Measurements from ENCODE around the gene CYP3A7. TPM values are rescaled to one million over a fixed set of nuclear protein-coding genes. Genes with fewer than 3 reads are reported as not detected.

The CYP3A7 gene
- total and polyA plus RNA-seq, 9 of the 15 experiments (the other 6 are each of a cell fraction or from before 2014, with no cell fraction given) = 0.20 TPM; not detected in 8

DNA sequence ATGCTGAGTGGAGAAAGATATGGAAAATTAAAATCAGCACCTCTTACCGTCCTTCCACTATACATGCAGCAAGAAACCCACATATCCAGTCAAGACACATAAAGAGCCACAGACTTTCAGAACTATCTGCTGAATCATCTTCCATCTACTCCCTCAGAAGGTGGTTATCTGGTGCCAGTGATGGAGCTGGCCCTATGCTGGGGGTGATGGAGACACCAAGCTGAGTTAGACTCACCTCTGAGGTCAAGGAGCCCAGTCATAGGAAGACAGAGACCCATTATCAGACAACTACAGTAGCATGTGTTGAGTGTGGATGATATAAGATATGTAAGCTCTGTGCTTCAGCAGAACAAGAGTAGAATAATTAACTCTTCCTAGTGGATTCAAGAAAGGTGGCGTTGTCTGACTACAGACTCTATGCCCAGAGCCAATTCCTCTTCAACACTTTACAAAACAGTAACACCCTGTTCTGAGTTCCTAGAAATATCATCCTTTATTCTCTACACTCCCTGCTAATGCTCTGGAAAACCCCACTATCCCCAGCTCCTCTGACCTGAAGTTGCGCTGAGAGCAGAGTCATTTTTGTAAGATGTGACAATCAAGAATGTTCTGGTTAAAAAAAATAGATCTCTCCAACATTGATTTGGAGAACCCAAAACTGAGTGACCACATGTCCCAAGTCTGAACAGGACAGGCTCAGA, 69.5 kb downstream of the CYP3A7 start (continued):
- TF ChIP-seq, protein P1, sequence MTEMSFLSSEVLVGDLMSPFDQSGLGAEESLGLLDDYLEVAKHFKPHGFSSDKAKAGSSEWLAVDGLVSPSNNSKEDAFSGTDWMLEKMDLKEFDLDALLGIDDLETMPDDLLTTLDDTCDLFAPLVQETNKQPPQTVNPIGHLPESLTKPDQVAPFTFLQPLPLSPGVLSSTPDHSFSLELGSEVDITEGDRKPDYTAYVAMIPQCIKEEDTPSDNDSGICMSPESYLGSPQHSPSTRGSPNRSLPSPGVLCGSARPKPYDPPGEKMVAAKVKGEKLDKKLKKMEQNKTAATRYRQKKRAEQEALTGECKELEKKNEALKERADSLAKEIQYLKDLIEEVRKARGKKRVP (CRISPR knock-in tag; IDR thresholded peaks at IDR 0.05) = no peak
- TF ChIP-seq ZNF282 (CRISPR knock-in tag; IDR thresholded peaks at IDR 0.05) = no peak
- TF ChIP-seq, protein P2, sequence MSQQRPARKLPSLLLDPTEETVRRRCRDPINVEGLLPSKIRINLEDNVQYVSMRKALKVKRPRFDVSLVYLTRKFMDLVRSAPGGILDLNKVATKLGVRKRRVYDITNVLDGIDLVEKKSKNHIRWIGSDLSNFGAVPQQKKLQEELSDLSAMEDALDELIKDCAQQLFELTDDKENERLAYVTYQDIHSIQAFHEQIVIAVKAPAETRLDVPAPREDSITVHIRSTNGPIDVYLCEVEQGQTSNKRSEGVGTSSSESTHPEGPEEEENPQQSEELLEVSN (IDR thresholded peaks at IDR 0.05; ENCODE audit: borderline replicate concordance in 1 of 2, extremely low read depth in 1 of 2, insufficient read depth in 1 of 2, insufficient read length in 1 of 2, low read depth in 1 of 2, low read length in 1 of 2, poor library complexity in 1 of 2, severe bottlenecking in 1 of 2) = no peak
- TF ChIP-seq HDAC2 (IDR thresholded peaks at IDR 0.05) = peak; percentile 99
- TF ChIP-seq FOXJ3 (CRISPR knock-in tag; IDR thresholded peaks at IDR 0.05) = no peak
- TF ChIP-seq DDX20 (tag; IDR thresholded peaks at IDR 0.05; ENCODE audit: low read depth) = no peak
- 0 out of 2 replicates have a peak, but pooled peaks have one; percentile 33 for TF ChIP-seq LARP7 (IDR thresholded peaks at IDR 0.05)
- TF ChIP-seq RAD21 (CRISPR knock-in tag; conservative IDR thresholded peaks at IDR 0.05 in 1 of 2, IDR thresholded peaks at IDR 0.05 in 1 of 2) = peak; percentile 29 to 72
- TF ChIP-seq ZNF668 (CRISPR knock-in tag; IDR thresholded peaks at IDR 0.05) = no peak
- TF ChIP-seq THAP7 (CRISPR knock-in tag; IDR thresholded peaks at IDR 0.05) = no peak
- TF ChIP-seq HIVEP1 (CRISPR knock-in tag; IDR thresholded peaks at IDR 0.05) = no peak
- TF ChIP-seq IRF9 (tag; IDR thresholded peaks at IDR 0.05) = no peak
- TF ChIP-seq HNRNPUL1 (IDR thresholded peaks at IDR 0.05; ENCODE audit: low read length) = no peak
- TF ChIP-seq ZNF436 (CRISPR knock-in tag; IDR thresholded peaks at IDR 0.05) = no peak
- TF ChIP-seq, protein P3, sequence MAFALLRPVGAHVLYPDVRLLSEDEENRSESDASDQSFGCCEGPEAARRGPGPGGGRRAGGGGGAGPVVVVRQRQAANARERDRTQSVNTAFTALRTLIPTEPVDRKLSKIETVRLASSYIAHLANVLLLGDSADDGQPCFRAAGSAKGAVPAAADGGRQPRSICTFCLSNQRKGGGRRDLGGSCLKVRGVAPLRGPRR (CRISPR knock-in tag; IDR thresholded peaks at IDR 0.05) = no peak
- no peak for TF ChIP-seq HNRNPLL (IDR thresholded peaks at IDR 0.05; ENCODE audit: low read depth, low read length, poor library complexity, severe bottlenecking)
- TF ChIP-seq ARHGAP35 (IDR thresholded peaks at IDR 0.05; ENCODE audit: partially characterized antibody) = no peak
- TF ChIP-seq PHF20 (IDR thresholded peaks at IDR 0.05; ENCODE audit: partially characterized antibody) = no peak
- TF ChIP-seq PTRF (tag; IDR thresholded peaks at IDR 0.05) = no peak
- no peak for TF ChIP-seq ZFP36 (IDR thresholded peaks at IDR 0.05; ENCODE audit: low read depth, low read length, partially characterized antibody)
- TF ChIP-seq C11orf30 (IDR thresholded peaks at IDR 0.05; ENCODE audit: low read depth) = peak; percentile 98
- TF ChIP-seq, protein P4, sequence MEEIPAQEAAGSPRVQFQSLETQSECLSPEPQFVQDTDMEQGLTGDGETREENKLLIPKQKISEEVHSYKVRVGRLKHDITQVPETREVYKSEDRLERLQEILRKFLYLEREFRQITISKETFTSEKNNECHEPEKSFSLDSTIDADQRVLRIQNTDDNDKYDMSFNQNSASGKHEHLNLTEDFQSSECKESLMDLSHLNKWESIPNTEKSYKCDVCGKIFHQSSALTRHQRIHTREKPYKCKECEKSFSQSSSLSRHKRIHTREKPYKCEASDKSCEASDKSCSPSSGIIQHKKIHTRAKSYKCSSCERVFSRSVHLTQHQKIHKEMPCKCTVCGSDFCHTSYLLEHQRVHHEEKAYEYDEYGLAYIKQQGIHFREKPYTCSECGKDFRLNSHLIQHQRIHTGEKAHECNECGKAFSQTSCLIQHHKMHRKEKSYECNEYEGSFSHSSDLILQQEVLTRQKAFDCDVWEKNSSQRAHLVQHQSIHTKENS (CRISPR knock-in tag; IDR thresholded peaks at IDR 0.05) = no peak
- TF ChIP-seq TAL1 (IDR thresholded peaks at IDR 0.05) = peak; percentile 99
